HG03196 (cell line): ENCODE data around the gene SMAP2.
"Not testable (repeated sequence)": the region's sequence is repeated elsewhere in the genome, so short reads cannot be mapped to it uniquely, and the experiment has no call there.

Experiments used
- ATAC-seq: cut with Tn5 transposase; IDR thresholded peaks from one replicate; pipeline ENCODE4 v1.9.1; 2021; ENCODE audit not compliant: unreplicated experiment

Gene SMAP2

GRCh38 chr1:40371707-40372258, 1.7 kb upstream of the SMAP2 start:
- ATAC-seq: no peak

- ATAC-seq: no peak
Measured at GRCh38 chr1:40372658-40373322, 737 bp upstream of the SMAP2 start.

- ATAC-seq: no peak
Measured at GRCh38 chr1:40377512-40377911, 4.0 kb downstream of the SMAP2 start.

- no peak for ATAC-seq
Measured at GRCh38 chr1:40379785-40380452, 6.4 kb downstream of the SMAP2 start.

GRCh38 chr1:40380817-40381216, 7.3 kb downstream of the SMAP2 start:
- no peak for ATAC-seq

GRCh38 chr1:40381268-40382107, 8.0 kb downstream of the SMAP2 start:
- peak; percentile 33 for ATAC-seq

- no peak for ATAC-seq
Measured at GRCh38 chr1:40382108-40382460, 8.6 kb downstream of the SMAP2 start.

GRCh38 chr1:40382601-40383000, 9.1 kb downstream of the SMAP2 start:
- no peak for ATAC-seq

GRCh38 chr1:40383095-40383487, 9.6 kb downstream of the SMAP2 start:
- no peak for ATAC-seq

- no peak for ATAC-seq
Measured at GRCh38 chr1:40383488-40384412, 10.2 kb downstream of the SMAP2 start.

GRCh38 chr1:40384413-40384762, 10.9 kb downstream of the SMAP2 start:
- no peak for ATAC-seq

- no peak for ATAC-seq
Measured at GRCh38 chr1:40384887-40385286, 11.4 kb downstream of the SMAP2 start.

- peak; percentile 60 for ATAC-seq
Measured at GRCh38 chr1:40385437-40386358, 12.2 kb downstream of the SMAP2 start.

GRCh38 chr1:40386359-40386723, 12.8 kb downstream of the SMAP2 start:
- ATAC-seq: no peak

- no peak for ATAC-seq
Measured at GRCh38 chr1:40386796-40387195, 13.3 kb downstream of the SMAP2 start.

- not testable (repeated sequence) for ATAC-seq
Measured at GRCh38 chr1:40387381-40388306, 14.1 kb downstream of the SMAP2 start.

GRCh38 chr1:40388456-40389321, 15.2 kb downstream of the SMAP2 start:
- not testable (repeated sequence) for ATAC-seq
